ENCODE results near the gene AFF3. TPM values are rescaled to one million over a fixed set of nuclear protein-coding genes. Genes with fewer than 3 reads are reported as not detected.

Gene AFF3
- total RNA-seq, 1 donor from 2014 or later, result 7.3 TPM

- TF ChIP-seq CTCF (IDR thresholded peaks at IDR 0.05; ENCODE audit: unreplicated experiment), result no peak
- no peak overlapping the region for H3K27ac Mint-ChIP-seq
- peaks cover 7% of the 10 kb centered on the region for H3K9me3 Mint-ChIP-seq (ENCODE audit: low read depth)
- DNase-seq (ENCODE audit: low spot score, unreplicated experiment), result no peak
- no peak overlapping the region for H3K4me3 Mint-ChIP-seq (ENCODE audit: low read depth)
- H3K27me3 Mint-ChIP-seq, result peaks cover 8% of the 10 kb centered on the region
- H3K4me1 Mint-ChIP-seq (ENCODE audit: low read depth), result peaks cover 2% of the 10 kb centered on the region
- peaks cover 2% of the 10 kb centered on the region for H3K36me3 Mint-ChIP-seq (ENCODE audit: insufficient read depth)
These were observed 82.8 kb downstream of the AFF3 start for GRCh38 chr2:100059638-100060037.

GRCh38 chr2:100057901-100058261 lies 84.5 kb downstream of the AFF3 start:
- peaks cover 11% of the 10 kb centered on the region for H3K27me3 Mint-ChIP-seq
- TF ChIP-seq CTCF (IDR thresholded peaks at IDR 0.05; ENCODE audit: unreplicated experiment), result no peak

GRCh38 chr2:100054426-100054825 lies 88.0 kb downstream of the AFF3 start:
- DNase-seq (ENCODE audit: low spot score, unreplicated experiment), result no peak
- Mint-ChIP-seq H3K27ac (no peak overlapping the region), H3K36me3 (ENCODE audit: insufficient read depth) (no peaks in the 10 kb centered on the region), H3K4me1 (ENCODE audit: low read depth) (peaks cover 17% of the 10 kb centered on the region), H3K9me3 (ENCODE audit: low read depth) (no peaks in the 10 kb centered on the region), H3K27me3 (peaks cover 20% of the 10 kb centered on the region), H3K4me3 (ENCODE audit: low read depth) (no peak overlapping the region)
- TF ChIP-seq CTCF (IDR thresholded peaks at IDR 0.05; ENCODE audit: unreplicated experiment), result no peak

More at GRCh38 chr2:100057901-100058261, 84.5 kb downstream of the AFF3 start:
- peaks cover 4% of the 10 kb centered on the region for H3K4me1 Mint-ChIP-seq (ENCODE audit: low read depth)
- H3K27ac Mint-ChIP-seq, result no peak overlapping the region
- DNase-seq (ENCODE audit: low spot score, unreplicated experiment), result no peak
- H3K36me3 Mint-ChIP-seq (ENCODE audit: insufficient read depth), result no peaks in the 10 kb centered on the region
- H3K9me3 Mint-ChIP-seq (ENCODE audit: low read depth), result peaks cover 3% of the 10 kb centered on the region
- H3K4me3 Mint-ChIP-seq (ENCODE audit: low read depth), result no peak overlapping the region

GRCh38 chr2:100053087-100053885 lies 89.1 kb downstream of the AFF3 start:
- H3K36me3 Mint-ChIP-seq (ENCODE audit: insufficient read depth), result no peaks in the 10 kb centered on the region
- H3K27me3 Mint-ChIP-seq, result peaks cover 20% of the 10 kb centered on the region
- DNase-seq (ENCODE audit: low spot score, unreplicated experiment), result no peak

GRCh38 chr2:100052650-100053049 lies 89.7 kb downstream of the AFF3 start:
- Mint-ChIP-seq H3K4me3 (ENCODE audit: low read depth) (no peak overlapping the region), H3K27me3 (peaks cover 18% of the 10 kb centered on the region), H3K27ac (no peak overlapping the region), H3K4me1 (ENCODE audit: low read depth) (peaks cover 17% of the 10 kb centered on the region), H3K9me3 (ENCODE audit: low read depth) (no peaks in the 10 kb centered on the region), H3K36me3 (ENCODE audit: insufficient read depth) (no peaks in the 10 kb centered on the region)
- DNase-seq (ENCODE audit: low spot score, unreplicated experiment), result no peak
- TF ChIP-seq CTCF (IDR thresholded peaks at IDR 0.05; ENCODE audit: unreplicated experiment), result no peak

More at GRCh38 chr2:100053087-100053885, 89.1 kb downstream of the AFF3 start:
- TF ChIP-seq CTCF (IDR thresholded peaks at IDR 0.05; ENCODE audit: unreplicated experiment), result no peak
- no peak overlapping the region for H3K27ac Mint-ChIP-seq
- H3K4me1 Mint-ChIP-seq (ENCODE audit: low read depth), result peaks cover 17% of the 10 kb centered on the region
- no peaks in the 10 kb centered on the region for H3K9me3 Mint-ChIP-seq (ENCODE audit: low read depth)
- H3K4me3 Mint-ChIP-seq (ENCODE audit: low read depth), result no peak overlapping the region

All from progenitor cell of endocrine pancreas (in vitro differentiated cells).